Smooth muscle cell (in vitro differentiated cells): ENCODE data around the gene EIF5A. TPM values are rescaled to one million over a fixed set of nuclear protein-coding genes. Genes with fewer than 3 reads are reported as not detected.

Source experiments
- DNase-seq: peaks from one replicate; lab custom pipeline; 2025; ENCODE audit not compliant: unreplicated experiment; lab: John Stamatoyannopoulos, UW
- H2AFZ ChIP-seq: fragments of 200-600 bp; sonication (generic); 2 replicates; pipeline ENCODE4 v1.6.0; 2016; ENCODE audit warnings: antibody characterized with exemption, low read depth, mild to moderate bottlenecking
- H3F3A ChIP-seq: fragments of 200-600 bp; sonication (generic); 2 replicates; pipeline ENCODE4 v1.6.0; 2017; ENCODE audit warnings: antibody characterized with exemption, low read depth
- H3K27ac ChIP-seq: fragments of 200-600 bp; sonication (generic); 2 replicates; pipeline ENCODE4 v1.5.1; 2016; ENCODE audit warnings: low read depth, mild to moderate bottlenecking
- H3K27me3 ChIP-seq: fragments of 200-600 bp; sonication (generic); 2 replicates; pipeline ENCODE4 v1.6.1; 2016; ENCODE audit warnings: low read depth, mild to moderate bottlenecking
- H3K36me3 ChIP-seq: fragments of 200-600 bp; sonication (generic); 2 replicates; pipeline ENCODE4 v1.5.1; 2016; ENCODE audit warnings: low read depth
- H3K4me1 ChIP-seq: fragments of 200-600 bp; sonication (generic); 2 replicates; pipeline ENCODE4 v1.5.1; 2016; ENCODE audit warnings: low read depth
- H3K4me2 ChIP-seq: fragments of 200-600 bp; sonication (generic); 2 replicates; pipeline ENCODE4 v1.6.0; 2016; ENCODE audit warnings: mild to moderate bottlenecking
- H3K4me3 ChIP-seq: fragments of 200-600 bp; sonication (generic); 2 replicates; pipeline ENCODE4 v1.5.1; 2016; ENCODE audit warnings: mild to moderate bottlenecking
- H3K79me2 ChIP-seq: fragments of 200-600 bp; sonication (generic); 2 replicates; pipeline ENCODE4 v1.6.0; 2016; ENCODE audit warnings: low read depth, mild to moderate bottlenecking
- H3K9ac ChIP-seq: fragments of 200-600 bp; sonication (generic); 2 replicates; pipeline ENCODE4 v1.6.0; 2016; ENCODE audit warnings: low read depth
- H3K9me3 ChIP-seq: fragments of 200-600 bp; sonication (generic); replicated peaks from 2 replicates; pipeline ENCODE4 v1.5.1; 2016; ENCODE audit warnings: low read depth
- H4K20me1 ChIP-seq: fragments of 200-600 bp; sonication (generic); 2 replicates; pipeline ENCODE4 v1.6.0; 2016; ENCODE audit warnings: low read depth
- WGBS: methylation state at CpG from one replicate; pipeline ENCODE4 v1.1.7; 2016; ENCODE audit warnings: low lambda C conversion rate; 5-methylcytosine and 5-hydroxymethylcytosine counted together
- polyA plus RNA-seq: library from polyadenylated mRNA; unstranded; fragments of >200 nt; fragmentation: Nextera tagmentation; extraction: Ambion mirVana; gene quantifications from 2 replicates; pipeline ENCODE4 v1.2.1, GENCODE V29; 2016
- total RNA-seq: library from RNA; depleted of rRNA; stranded (reverse); fragments of >200 nt; gene quantifications from 2 replicates; pipeline ENCODE4 v1.2.3, GENCODE V29; 2014
- TF ChIP-seq, protein P1 (sequence below): fragments of 200-600 bp; sonication (generic); IDR thresholded peaks from 2 replicates; pipeline ENCODE4 v1.5.1; 2017; ENCODE audit warnings: borderline replicate concordance, mild to moderate bottlenecking, antibody characterized with exemption; ENCODE audit not compliant: insufficient read depth, poor library complexity, severe bottlenecking

The EIF5A gene
- total and polyA plus RNA-seq, 2 experiments from 2014 or later: 323 to 797 TPM

- H3K79me2 ChIP-seq: peaks cover 34% of the 10 kb centered on the region
- peaks cover 41% of the 10 kb centered on the region for H4K20me1 ChIP-seq
- peak overlapping the region; percentile 63 for H3K27ac ChIP-seq
- H3K27me3 ChIP-seq: no peaks in the 10 kb centered on the region
- H3K9ac ChIP-seq: peak overlapping the region; percentile 56
- DNase-seq: no peak
- H3K4me2 ChIP-seq: peak overlapping the region; percentile 98
- peak overlapping the region; percentile 79 for H2AFZ ChIP-seq
- H3K9me3 ChIP-seq: no peaks in the 10 kb centered on the region
- peaks cover 6% of the 10 kb centered on the region for H3K4me1 ChIP-seq
- TF ChIP-seq, protein P1, sequence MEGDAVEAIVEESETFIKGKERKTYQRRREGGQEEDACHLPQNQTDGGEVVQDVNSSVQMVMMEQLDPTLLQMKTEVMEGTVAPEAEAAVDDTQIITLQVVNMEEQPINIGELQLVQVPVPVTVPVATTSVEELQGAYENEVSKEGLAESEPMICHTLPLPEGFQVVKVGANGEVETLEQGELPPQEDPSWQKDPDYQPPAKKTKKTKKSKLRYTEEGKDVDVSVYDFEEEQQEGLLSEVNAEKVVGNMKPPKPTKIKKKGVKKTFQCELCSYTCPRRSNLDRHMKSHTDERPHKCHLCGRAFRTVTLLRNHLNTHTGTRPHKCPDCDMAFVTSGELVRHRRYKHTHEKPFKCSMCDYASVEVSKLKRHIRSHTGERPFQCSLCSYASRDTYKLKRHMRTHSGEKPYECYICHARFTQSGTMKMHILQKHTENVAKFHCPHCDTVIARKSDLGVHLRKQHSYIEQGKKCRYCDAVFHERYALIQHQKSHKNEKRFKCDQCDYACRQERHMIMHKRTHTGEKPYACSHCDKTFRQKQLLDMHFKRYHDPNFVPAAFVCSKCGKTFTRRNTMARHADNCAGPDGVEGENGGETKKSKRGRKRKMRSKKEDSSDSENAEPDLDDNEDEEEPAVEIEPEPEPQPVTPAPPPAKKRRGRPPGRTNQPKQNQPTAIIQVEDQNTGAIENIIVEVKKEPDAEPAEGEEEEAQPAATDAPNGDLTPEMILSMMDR: no peak
- H3K4me3 ChIP-seq: peak overlapping the region; percentile 79
- no peaks in the 10 kb centered on the region for H3K36me3 ChIP-seq
- 50% methylated on average over 30 of the region's 30 CpGs for WGBS
- H3F3A ChIP-seq: peaks cover 31% of the 10 kb centered on the region
These were observed 8.3 kb downstream of the EIF5A start for GRCh38 chr17:7315570-7316235.

DNA sequence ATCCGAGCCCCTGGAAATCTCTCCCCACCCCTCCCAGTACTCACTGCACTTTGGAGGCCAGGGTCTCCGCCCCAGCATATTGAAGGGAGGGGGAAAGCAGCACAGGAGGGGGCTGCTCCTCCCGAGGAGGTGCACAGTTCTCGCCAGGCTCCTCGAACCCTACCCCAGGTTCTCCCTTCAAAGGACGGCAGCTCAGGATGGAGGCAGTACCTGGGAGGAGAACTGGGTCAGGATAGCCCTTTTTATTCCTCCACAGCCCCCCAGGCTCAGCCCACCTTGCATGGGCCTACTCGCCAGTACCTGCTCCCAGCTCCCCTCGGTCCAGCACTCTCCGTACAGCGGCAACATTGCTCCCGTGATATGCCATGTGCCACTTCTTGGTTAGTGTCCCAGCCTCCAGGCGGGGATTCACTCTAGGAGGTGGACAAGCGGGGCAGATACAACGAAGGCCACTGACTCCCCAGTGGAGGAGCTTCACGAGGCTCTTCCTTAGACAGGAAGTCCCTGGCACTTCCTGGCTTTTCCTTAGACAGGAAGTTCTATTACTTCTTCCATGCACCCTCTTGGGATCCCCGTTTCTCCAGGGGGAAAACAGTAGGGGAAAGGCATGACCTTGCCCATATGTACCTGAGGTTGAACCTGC, 9.9 kb downstream of the EIF5A start:
- WGBS: 96% methylated on average over 15 of the region's 16 CpGs
- Histone ChIP-seq H3K4me3 (no peak overlapping the region), H3K9me3 (no peaks in the 10 kb centered on the region), H3K4me1 (peaks cover 6% of the 10 kb centered on the region), H2AFZ (no peak overlapping the region), H3K9ac (no peak overlapping the region), H3F3A (peaks cover 28% of the 10 kb centered on the region), H3K4me2 (no peak overlapping the region), H4K20me1 (peaks cover 26% of the 10 kb centered on the region), H3K36me3 (no peaks in the 10 kb centered on the region), H3K27ac (no peak overlapping the region), H3K79me2 (peaks cover 20% of the 10 kb centered on the region), H3K27me3 (no peaks in the 10 kb centered on the region)
- DNase-seq: no peak
- TF ChIP-seq, protein P1: no peak

- H3F3A ChIP-seq: peaks cover 18% of the 10 kb centered on the region
- no peak overlapping the region for H3K4me3 ChIP-seq
- peaks cover 6% of the 10 kb centered on the region for H3K4me1 ChIP-seq
- WGBS: 95% methylated on average over 13 of the region's 13 CpGs
- H3K79me2 ChIP-seq: peaks cover 10% of the 10 kb centered on the region
- no peak overlapping the region for H3K9ac ChIP-seq
- peaks cover 16% of the 10 kb centered on the region for H4K20me1 ChIP-seq
- H3K4me2 ChIP-seq: no peak overlapping the region
- no peaks in the 10 kb centered on the region for H3K36me3 ChIP-seq
- no peak overlapping the region for H3K27ac ChIP-seq
- DNase-seq: no peak
- H2AFZ ChIP-seq: no peak overlapping the region
- H3K27me3 ChIP-seq: no peaks in the 10 kb centered on the region
- TF ChIP-seq, protein P1: no peak
- no peaks in the 10 kb centered on the region for H3K9me3 ChIP-seq
These were observed 10.9 kb downstream of the EIF5A start for GRCh38 chr17:7318121-7318860.
